WTC11 (cell line): ENCODE measurements around the gene OR5B21. TPM values are rescaled to one million over a fixed set of nuclear protein-coding genes. Genes with fewer than 3 reads are reported as not detected.

Experiments
- ATAC-seq: fragments of 200-7000 bp; cut with Tn5 transposase; 2 replicates; pipeline ENCODE4 v1.10.0; 2021; ENCODE audit warnings: mild to moderate bottlenecking, moderate library complexity
- CTCF ChIA-PET: fragments of 300-600 bp; sonication (Branson Sonifier 250); formaldehyde crosslinking; loops from one replicate; lab custom pipeline; 2021; ENCODE audit warnings: antibody characterized with exemption; lab: Charles Lee
- POLR2A ChIA-PET: fragments of 350-600 bp; sonication (Branson Sonifier 250); formaldehyde crosslinking; loops from one replicate; lab custom pipeline; 2021; ENCODE audit warnings: antibody characterized with exemption; lab: Charles Lee
- DNase-seq: peaks from one replicate; pipeline ENCODE4 v3.0.0; 2021; ENCODE audit warnings: low spot score
- H3K27ac Mint-ChIP-seq: 2 replicates; pipeline ENCODE4 v1.8.0; 2021; ENCODE audit warnings: mixed read lengths
- H3K27me3 Mint-ChIP-seq: 2 replicates; pipeline ENCODE4 v1.8.0; 2021; ENCODE audit warnings: low read depth, mild to moderate bottlenecking, moderate library complexity, mixed read lengths
- H3K36me3 Mint-ChIP-seq: 2 replicates; pipeline ENCODE4 v1.8.0; 2021; ENCODE audit warnings: mixed read lengths
- H3K4me1 Mint-ChIP-seq: 2 replicates; pipeline ENCODE4 v1.8.0; 2022; ENCODE audit warnings: mixed read lengths
- H3K4me3 Mint-ChIP-seq: 2 replicates; pipeline ENCODE4 v1.8.0; 2021; ENCODE audit warnings: mild to moderate bottlenecking, moderate library complexity, mixed read lengths
- H3K9me3 Mint-ChIP-seq: 2 replicates; pipeline ENCODE4 v1.8.0; 2021; ENCODE audit warnings: mixed read lengths
- CREB1 ChIP-seq: sonication (generic); formaldehyde crosslinking; IDR thresholded peaks from 2 replicates; pipeline ENCODE4 v1.8.0; 2023; ENCODE audit warnings: mild to moderate bottlenecking, missing genetic modification reagents
- ELF4 ChIP-seq: sonication (generic); formaldehyde crosslinking; IDR thresholded peaks from 2 replicates; pipeline ENCODE4 v1.8.1; 2022; ENCODE audit warnings: low read depth, mild to moderate bottlenecking, moderate library complexity, missing genetic modification reagents
- EMX1 ChIP-seq: fragments of 250-450 bp; sonication (Bioruptor Pico); IDR thresholded peaks from 2 replicates; pipeline ENCODE4 v1.8.0; 2021; ENCODE audit warnings: mild to moderate bottlenecking
- ESRRA ChIP-seq: sonication (generic); formaldehyde crosslinking; IDR thresholded peaks from 2 replicates; pipeline ENCODE4 v1.8.1; 2022; ENCODE audit warnings: mild to moderate bottlenecking, missing genetic modification reagents, borderline replicate concordance
- FOXJ3 ChIP-seq: sonication (generic); formaldehyde crosslinking; IDR thresholded peaks from 2 replicates; pipeline ENCODE4 v1.9.0; 2021; ENCODE audit warnings: missing genetic modification reagents, mild to moderate bottlenecking, borderline replicate concordance
- FOXK1 ChIP-seq: sonication (generic); formaldehyde crosslinking; IDR thresholded peaks from 2 replicates; pipeline ENCODE4 v1.8.0; 2022; ENCODE audit warnings: mild to moderate bottlenecking, moderate library complexity, missing genetic modification reagents
- KAT7 ChIP-seq: sonication (generic); formaldehyde crosslinking; IDR thresholded peaks from 2 replicates; pipeline ENCODE4 v1.8.1; 2023; ENCODE audit warnings: missing genetic modification reagents, mild to moderate bottlenecking, borderline replicate concordance
- NFE2L1 ChIP-seq: sonication (generic); formaldehyde crosslinking; IDR thresholded peaks from 2 replicates; pipeline ENCODE4 v1.8.1; 2023; ENCODE audit warnings: missing genetic modification reagents
- NFYB ChIP-seq: sonication (generic); formaldehyde crosslinking; conservative IDR thresholded peaks from 2 replicates; pipeline ENCODE4 v1.8.0; 2022; ENCODE audit warnings: low read depth, missing genetic modification reagents
- OVOL2 ChIP-seq: fragments of 250-450 bp; sonication (Bioruptor Pico); IDR thresholded peaks from 2 replicates; pipeline ENCODE4 v1.9.0; 2021; ENCODE audit warnings: mild to moderate bottlenecking, borderline replicate concordance
- ZNF416 ChIP-seq: fragments of 250-450 bp; sonication (Bioruptor Pico); IDR thresholded peaks from 2 replicates; pipeline ENCODE4 v1.9.0; 2021; ENCODE audit warnings: mild to moderate bottlenecking, inconsistent platforms
- total RNA-seq: library from RNA; stranded (reverse); gene quantifications from 3 replicates; pipeline ENCODE4 v1.2.3, GENCODE V29; 2021
- TF ChIP-seq, protein P1 (sequence below): fragments of 250-450 bp; sonication (Bioruptor Pico); IDR thresholded peaks from 2 replicates; pipeline ENCODE4 v1.9.0; 2021; ENCODE audit warnings: moderate library complexity, mild to moderate bottlenecking, inconsistent platforms, borderline replicate concordance
- TF ChIP-seq, protein P2 (sequence below): fragments of 250-450 bp; sonication (Bioruptor Pico); IDR thresholded peaks from 2 replicates; pipeline ENCODE4 v1.9.0; 2021; ENCODE audit warnings: mild to moderate bottlenecking, borderline replicate concordance
- TF ChIP-seq, protein P3 (sequence below): sonication (generic); formaldehyde crosslinking; IDR thresholded peaks from 2 replicates; pipeline ENCODE4 v1.8.1; 2023; ENCODE audit warnings: mild to moderate bottlenecking, moderate library complexity, missing genetic modification reagents
- TF ChIP-seq, protein P4 (sequence below): sonication (generic); formaldehyde crosslinking; IDR thresholded peaks from 2 replicates; pipeline ENCODE4 v1.8.0; 2022; ENCODE audit warnings: missing genetic modification reagents
- TF ChIP-seq, protein P5 (sequence below): sonication (generic); formaldehyde crosslinking; IDR thresholded peaks from 2 replicates; pipeline ENCODE4 v1.8.1; 2022; ENCODE audit warnings: low read depth, missing genetic modification reagents, borderline replicate concordance
- TF ChIP-seq, protein P6 (sequence below): fragments of 200-600 bp; IDR thresholded peaks from 2 replicates; pipeline ENCODE4 v1.8.0; 2022; ENCODE audit warnings: antibody characterized with exemption

OR5B21 gene
- total RNA-seq, 1 experiment from 2014 or later = not detected

DNA sequence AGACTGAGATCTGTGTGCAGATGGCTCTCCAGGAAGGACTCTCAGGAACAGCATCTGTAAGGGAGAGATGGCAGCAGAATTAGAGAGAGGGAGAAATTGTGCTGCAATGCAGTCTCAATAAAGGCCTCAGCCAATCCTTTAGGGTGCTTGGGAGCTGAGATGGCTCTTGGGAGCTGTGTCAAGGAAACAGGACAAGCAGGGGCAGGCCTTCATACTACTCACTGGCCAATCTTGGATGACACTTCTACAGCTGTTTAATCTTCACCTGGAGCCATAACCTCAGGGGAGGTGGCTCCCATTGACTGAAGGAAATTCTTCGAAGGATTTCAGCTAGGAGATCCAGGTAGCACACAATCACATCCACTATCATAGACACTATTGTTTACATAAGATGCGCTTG is 10.0 kb downstream of the OR5B21 start:
- ATAC-seq (no peak), DNase-seq (no peak)
- H3K36me3 Mint-ChIP-seq = no peaks in the 10 kb centered on the region
- ChIA-PET POLR2A (no interaction called here), CTCF (interaction anchor here (1.0 kb wide), 1 partner anchor 26 kb away, joined by 4 read pairs; no protein-coding TSS in a partner anchor)
- no peaks in the 10 kb centered on the region for H3K9me3 Mint-ChIP-seq
- H3K4me3 Mint-ChIP-seq = no peak overlapping the region
- TF ChIP-seq ESRRA (CRISPR knock-in tag) (no peak), NFYB (no peak), EMX1 (no peak), KAT7 (CRISPR knock-in tag) (no peak), FOXJ3 (no peak), ZNF416 (CRISPR knock-in tag) (no peak), ELF4 (CRISPR knock-in tag) (no peak), OVOL2 (CRISPR knock-in tag) (no peak), CREB1 (no peak)
- TF ChIP-seq, protein P1, sequence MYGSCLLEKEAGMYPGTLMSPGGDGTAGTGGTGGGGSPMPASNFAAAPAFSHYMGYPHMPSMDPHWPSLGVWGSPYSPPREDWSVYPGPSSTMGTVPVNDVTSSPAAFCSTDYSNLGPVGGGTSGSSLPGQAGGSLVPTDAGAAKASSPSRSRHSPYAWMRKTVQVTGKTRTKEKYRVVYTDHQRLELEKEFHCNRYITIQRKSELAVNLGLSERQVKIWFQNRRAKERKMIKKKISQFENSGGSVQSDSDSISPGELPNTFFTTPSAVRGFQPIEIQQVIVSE (CRISPR knock-in tag) = no peak
- TF ChIP-seq, protein P2, sequence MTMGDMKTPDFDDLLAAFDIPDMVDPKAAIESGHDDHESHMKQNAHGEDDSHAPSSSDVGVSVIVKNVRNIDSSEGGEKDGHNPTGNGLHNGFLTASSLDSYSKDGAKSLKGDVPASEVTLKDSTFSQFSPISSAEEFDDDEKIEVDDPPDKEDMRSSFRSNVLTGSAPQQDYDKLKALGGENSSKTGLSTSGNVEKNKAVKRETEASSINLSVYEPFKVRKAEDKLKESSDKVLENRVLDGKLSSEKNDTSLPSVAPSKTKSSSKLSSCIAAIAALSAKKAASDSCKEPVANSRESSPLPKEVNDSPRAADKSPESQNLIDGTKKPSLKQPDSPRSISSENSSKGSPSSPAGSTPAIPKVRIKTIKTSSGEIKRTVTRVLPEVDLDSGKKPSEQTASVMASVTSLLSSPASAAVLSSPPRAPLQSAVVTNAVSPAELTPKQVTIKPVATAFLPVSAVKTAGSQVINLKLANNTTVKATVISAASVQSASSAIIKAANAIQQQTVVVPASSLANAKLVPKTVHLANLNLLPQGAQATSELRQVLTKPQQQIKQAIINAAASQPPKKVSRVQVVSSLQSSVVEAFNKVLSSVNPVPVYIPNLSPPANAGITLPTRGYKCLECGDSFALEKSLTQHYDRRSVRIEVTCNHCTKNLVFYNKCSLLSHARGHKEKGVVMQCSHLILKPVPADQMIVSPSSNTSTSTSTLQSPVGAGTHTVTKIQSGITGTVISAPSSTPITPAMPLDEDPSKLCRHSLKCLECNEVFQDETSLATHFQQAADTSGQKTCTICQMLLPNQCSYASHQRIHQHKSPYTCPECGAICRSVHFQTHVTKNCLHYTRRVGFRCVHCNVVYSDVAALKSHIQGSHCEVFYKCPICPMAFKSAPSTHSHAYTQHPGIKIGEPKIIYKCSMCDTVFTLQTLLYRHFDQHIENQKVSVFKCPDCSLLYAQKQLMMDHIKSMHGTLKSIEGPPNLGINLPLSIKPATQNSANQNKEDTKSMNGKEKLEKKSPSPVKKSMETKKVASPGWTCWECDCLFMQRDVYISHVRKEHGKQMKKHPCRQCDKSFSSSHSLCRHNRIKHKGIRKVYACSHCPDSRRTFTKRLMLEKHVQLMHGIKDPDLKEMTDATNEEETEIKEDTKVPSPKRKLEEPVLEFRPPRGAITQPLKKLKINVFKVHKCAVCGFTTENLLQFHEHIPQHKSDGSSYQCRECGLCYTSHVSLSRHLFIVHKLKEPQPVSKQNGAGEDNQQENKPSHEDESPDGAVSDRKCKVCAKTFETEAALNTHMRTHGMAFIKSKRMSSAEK = no peak
- TF ChIP-seq, protein P3, sequence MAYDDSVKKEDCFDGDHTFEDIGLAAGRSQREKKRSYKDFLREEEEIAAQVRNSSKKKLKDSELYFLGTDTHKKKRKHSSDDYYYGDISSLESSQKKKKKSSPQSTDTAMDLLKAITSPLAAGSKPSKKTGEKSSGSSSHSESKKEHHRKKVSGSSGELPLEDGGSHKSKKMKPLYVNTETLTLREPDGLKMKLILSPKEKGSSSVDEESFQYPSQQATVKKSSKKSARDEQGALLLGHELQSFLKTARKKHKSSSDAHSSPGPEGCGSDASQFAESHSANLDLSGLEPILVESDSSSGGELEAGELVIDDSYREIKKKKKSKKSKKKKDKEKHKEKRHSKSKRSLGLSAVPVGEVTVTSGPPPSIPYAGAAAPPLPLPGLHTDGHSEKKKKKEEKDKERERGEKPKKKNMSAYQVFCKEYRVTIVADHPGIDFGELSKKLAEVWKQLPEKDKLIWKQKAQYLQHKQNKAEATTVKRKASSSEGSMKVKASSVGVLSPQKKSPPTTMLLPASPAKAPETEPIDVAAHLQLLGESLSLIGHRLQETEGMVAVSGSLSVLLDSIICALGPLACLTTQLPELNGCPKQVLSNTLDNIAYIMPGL (CRISPR knock-in tag) = no peak
- TF ChIP-seq, protein P4, sequence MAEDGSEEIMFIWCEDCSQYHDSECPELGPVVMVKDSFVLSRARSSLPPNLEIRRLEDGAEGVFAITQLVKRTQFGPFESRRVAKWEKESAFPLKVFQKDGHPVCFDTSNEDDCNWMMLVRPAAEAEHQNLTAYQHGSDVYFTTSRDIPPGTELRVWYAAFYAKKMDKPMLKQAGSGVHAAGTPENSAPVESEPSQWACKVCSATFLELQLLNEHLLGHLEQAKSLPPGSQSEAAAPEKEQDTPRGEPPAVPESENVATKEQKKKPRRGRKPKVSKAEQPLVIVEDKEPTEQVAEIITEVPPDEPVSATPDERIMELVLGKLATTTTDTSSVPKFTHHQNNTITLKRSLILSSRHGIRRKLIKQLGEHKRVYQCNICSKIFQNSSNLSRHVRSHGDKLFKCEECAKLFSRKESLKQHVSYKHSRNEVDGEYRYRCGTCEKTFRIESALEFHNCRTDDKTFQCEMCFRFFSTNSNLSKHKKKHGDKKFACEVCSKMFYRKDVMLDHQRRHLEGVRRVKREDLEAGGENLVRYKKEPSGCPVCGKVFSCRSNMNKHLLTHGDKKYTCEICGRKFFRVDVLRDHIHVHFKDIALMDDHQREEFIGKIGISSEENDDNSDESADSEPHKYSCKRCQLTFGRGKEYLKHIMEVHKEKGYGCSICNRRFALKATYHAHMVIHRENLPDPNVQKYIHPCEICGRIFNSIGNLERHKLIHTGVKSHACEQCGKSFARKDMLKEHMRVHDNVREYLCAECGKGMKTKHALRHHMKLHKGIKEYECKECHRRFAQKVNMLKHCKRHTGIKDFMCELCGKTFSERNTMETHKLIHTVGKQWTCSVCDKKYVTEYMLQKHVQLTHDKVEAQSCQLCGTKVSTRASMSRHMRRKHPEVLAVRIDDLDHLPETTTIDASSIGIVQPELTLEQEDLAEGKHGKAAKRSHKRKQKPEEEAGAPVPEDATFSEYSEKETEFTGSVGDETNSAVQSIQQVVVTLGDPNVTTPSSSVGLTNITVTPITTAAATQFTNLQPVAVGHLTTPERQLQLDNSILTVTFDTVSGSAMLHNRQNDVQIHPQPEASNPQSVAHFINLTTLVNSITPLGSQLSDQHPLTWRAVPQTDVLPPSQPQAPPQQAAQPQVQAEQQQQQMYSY = no peak
- TF ChIP-seq, protein P5, sequence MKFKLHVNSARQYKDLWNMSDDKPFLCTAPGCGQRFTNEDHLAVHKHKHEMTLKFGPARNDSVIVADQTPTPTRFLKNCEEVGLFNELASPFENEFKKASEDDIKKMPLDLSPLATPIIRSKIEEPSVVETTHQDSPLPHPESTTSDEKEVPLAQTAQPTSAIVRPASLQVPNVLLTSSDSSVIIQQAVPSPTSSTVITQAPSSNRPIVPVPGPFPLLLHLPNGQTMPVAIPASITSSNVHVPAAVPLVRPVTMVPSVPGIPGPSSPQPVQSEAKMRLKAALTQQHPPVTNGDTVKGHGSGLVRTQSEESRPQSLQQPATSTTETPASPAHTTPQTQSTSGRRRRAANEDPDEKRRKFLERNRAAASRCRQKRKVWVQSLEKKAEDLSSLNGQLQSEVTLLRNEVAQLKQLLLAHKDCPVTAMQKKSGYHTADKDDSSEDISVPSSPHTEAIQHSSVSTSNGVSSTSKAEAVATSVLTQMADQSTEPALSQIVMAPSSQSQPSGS = no peak
- H3K4me1 Mint-ChIP-seq = no peaks in the 10 kb centered on the region
- no peaks in the 10 kb centered on the region for H3K27me3 Mint-ChIP-seq
- no peak overlapping the region for H3K27ac Mint-ChIP-seq

DNA sequence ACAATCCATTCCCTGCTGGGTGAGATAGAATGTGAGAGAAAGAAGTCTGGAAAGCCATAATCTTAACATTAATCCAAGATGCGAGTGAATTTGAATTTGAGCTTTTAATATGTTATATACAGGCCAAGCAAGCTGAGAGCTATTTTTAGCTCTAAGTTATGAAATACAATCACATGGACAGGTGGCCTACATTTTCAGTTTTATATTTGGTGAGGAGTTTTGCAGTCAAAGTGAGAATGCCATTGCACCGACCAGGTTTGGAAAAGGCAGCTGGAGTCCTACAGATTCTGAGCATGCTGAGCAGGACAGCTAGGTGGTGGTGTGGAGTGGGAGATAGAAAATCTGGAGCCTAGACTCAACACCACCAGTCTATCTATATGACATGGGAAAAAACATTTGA is 12.0 kb downstream of the OR5B21 start:
- ATAC-seq (no peak), DNase-seq (no peak)
- no peaks in the 10 kb centered on the region for H3K9me3 Mint-ChIP-seq
- no peak overlapping the region for H3K27ac Mint-ChIP-seq
- POLR2A ChIA-PET = no interaction called here
- no peaks in the 10 kb centered on the region for H3K36me3 Mint-ChIP-seq
- H3K4me3 Mint-ChIP-seq = no peak overlapping the region
- no peaks in the 10 kb centered on the region for H3K27me3 Mint-ChIP-seq
- CTCF ChIA-PET = interaction anchor here (1.2 to 1.7 kb wide), 3 partner anchors 10 to 210 kb away, joined by 4 to 6 read pairs (median 5); no protein-coding TSS in a partner anchor
- H3K4me1 Mint-ChIP-seq = no peaks in the 10 kb centered on the region
- TF ChIP-seq FOXK1 (CRISPR knock-in tag) (no peak), NFE2L1 (CRISPR knock-in tag) (no peak)
- TF ChIP-seq, protein P6, sequence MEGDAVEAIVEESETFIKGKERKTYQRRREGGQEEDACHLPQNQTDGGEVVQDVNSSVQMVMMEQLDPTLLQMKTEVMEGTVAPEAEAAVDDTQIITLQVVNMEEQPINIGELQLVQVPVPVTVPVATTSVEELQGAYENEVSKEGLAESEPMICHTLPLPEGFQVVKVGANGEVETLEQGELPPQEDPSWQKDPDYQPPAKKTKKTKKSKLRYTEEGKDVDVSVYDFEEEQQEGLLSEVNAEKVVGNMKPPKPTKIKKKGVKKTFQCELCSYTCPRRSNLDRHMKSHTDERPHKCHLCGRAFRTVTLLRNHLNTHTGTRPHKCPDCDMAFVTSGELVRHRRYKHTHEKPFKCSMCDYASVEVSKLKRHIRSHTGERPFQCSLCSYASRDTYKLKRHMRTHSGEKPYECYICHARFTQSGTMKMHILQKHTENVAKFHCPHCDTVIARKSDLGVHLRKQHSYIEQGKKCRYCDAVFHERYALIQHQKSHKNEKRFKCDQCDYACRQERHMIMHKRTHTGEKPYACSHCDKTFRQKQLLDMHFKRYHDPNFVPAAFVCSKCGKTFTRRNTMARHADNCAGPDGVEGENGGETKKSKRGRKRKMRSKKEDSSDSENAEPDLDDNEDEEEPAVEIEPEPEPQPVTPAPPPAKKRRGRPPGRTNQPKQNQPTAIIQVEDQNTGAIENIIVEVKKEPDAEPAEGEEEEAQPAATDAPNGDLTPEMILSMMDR = no peak
- TF ChIP-seq, protein P4 = no peak
